ENCODE measurements around the gene YBEY. TPM values are rescaled to one million over a fixed set of nuclear protein-coding genes. Genes with fewer than 3 reads are reported as not detected.

YBEY gene
- total RNA-seq, 1 experiment from 2014 or later, result 38.2 TPM

DNA sequence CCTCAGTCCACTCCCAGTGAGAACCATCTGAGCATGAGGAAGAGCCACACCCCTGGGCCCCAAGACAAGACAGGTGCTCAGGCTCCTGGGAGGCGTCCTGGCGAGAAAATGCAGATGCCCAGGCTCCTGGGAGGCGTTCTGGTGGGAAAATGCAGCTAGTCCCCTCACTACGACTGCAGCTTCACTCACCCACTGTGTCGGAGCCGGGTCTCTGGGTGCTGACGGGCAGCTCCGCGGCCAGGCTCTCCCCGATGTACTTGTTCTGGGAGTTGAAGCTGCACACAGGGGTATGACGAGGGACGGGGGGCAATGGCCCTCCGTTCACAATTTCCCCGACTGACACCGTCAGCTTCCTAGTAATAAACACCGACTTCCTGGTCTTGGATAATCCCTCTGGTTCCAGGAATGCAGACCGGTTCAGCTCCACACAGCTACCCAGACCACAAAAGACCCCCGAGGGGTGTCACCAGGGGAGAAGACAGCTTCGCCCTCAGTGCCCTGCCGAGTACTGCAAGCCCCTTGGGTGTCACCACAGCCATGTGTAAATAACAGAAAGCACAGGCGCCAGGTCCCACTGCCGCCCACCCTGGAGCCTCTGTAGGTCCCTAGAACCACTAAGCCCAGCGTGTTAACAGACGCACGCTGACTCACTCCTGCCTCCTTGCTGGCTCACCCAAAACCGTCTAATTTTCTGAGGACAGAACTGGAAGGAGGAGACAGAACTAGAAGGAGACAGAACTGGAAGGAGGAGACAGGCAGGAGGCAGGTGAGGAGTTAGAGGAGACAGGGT lies 20.2 kb upstream of the YBEY start:
- Histone ChIP-seq H4K20me1 (ENCODE audit: low read length) (peaks cover 23% of the 10 kb centered on the region), H3K36me3 (ENCODE audit: low read depth, low read length) (peaks cover 65% of the 10 kb centered on the region), H3K4me2 (ENCODE audit: low read length) (no peak overlapping the region), H3K79me2 (ENCODE audit: low read length) (no peaks in the 10 kb centered on the region), H3K27ac (ENCODE audit: low read length) (no peak overlapping the region), H3K27me3 (ENCODE audit: low read length) (no peaks in the 10 kb centered on the region), H3K4me3 (ENCODE audit: low read length) (no peak overlapping the region), H3K9me3 (ENCODE audit: low read length) (no peaks in the 10 kb centered on the region), H2AFZ (ENCODE audit: low read length) (no peak overlapping the region), H3F3A (ENCODE audit: low read length, unreplicated experiment) (peaks cover 7% of the 10 kb centered on the region), H3K4me1 (ENCODE audit: insufficient read depth, low read length) (peaks cover 18% of the 10 kb centered on the region), H3K9ac (ENCODE audit: low read length) (no peak overlapping the region), H3K9me2 (replicated peaks; ENCODE audit: low read length) (no peaks in the 10 kb centered on the region)
- CTCF ChIA-PET, result no interaction called here
- intact Hi-C loops (cut with micrococcal nuclease), result loop anchor here (10.0 kb wide), 1 partner anchor 59 kb away; the partner anchor contains the start of genes C21orf58 and PCNT
- no peak for TF ChIP-seq EZH2 (IDR thresholded peaks at IDR 0.05; ENCODE audit: low read length, unreplicated experiment)
- TF ChIP-seq, protein P1, sequence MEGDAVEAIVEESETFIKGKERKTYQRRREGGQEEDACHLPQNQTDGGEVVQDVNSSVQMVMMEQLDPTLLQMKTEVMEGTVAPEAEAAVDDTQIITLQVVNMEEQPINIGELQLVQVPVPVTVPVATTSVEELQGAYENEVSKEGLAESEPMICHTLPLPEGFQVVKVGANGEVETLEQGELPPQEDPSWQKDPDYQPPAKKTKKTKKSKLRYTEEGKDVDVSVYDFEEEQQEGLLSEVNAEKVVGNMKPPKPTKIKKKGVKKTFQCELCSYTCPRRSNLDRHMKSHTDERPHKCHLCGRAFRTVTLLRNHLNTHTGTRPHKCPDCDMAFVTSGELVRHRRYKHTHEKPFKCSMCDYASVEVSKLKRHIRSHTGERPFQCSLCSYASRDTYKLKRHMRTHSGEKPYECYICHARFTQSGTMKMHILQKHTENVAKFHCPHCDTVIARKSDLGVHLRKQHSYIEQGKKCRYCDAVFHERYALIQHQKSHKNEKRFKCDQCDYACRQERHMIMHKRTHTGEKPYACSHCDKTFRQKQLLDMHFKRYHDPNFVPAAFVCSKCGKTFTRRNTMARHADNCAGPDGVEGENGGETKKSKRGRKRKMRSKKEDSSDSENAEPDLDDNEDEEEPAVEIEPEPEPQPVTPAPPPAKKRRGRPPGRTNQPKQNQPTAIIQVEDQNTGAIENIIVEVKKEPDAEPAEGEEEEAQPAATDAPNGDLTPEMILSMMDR (conservative IDR thresholded peaks at IDR 0.05; ENCODE audit: low read depth, low read length), result no peak
- TF ChIP-seq EZH2phosphoT487 (IDR thresholded peaks at IDR 0.05; ENCODE audit: borderline replicate concordance, low read length), result no peak
- no TSS peak for BruUV-seq (replicated peaks)
- no peak for DNase-seq
- no peak for ATAC-seq
- POLR2A ChIA-PET (ENCODE audit: unreplicated experiment), result no interaction called here

DNA sequence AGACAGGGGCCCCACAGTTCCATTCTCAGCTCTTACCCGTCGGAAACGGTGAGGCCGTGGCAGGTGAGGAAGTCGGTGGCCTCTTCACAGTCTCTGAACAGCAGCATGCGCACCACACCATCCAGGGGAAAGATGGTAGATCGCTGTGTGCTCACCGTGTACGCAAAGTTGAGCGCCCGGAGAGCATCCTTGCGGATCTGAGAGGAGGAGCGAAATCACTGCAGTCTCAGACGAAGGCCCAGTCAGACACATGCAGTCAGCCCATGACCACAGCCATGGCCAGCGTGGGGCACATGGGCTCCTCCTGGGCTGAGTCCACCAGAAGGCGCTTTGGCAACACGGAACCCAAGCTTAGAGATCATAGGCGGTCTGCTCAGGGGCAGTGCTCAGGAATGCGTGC lies 19.2 kb upstream of the YBEY start:
- peaks cover 18% of the 10 kb centered on the region for H3K4me1 ChIP-seq (ENCODE audit: insufficient read depth, low read length)
- DNase-seq, result no peak
- peaks cover 57% of the 10 kb centered on the region for H3K36me3 ChIP-seq (ENCODE audit: low read depth, low read length)
- H4K20me1 ChIP-seq (ENCODE audit: low read length), result peaks cover 23% of the 10 kb centered on the region
- no peaks in the 10 kb centered on the region for H3K79me2 ChIP-seq (ENCODE audit: low read length)
- no peak overlapping the region for H3K4me2 ChIP-seq (ENCODE audit: low read length)
- BruUV-seq (replicated peaks), result no TSS peak
- TF ChIP-seq EZH2phosphoT487 (IDR thresholded peaks at IDR 0.05; ENCODE audit: borderline replicate concordance, low read length) (no peak), EZH2 (IDR thresholded peaks at IDR 0.05; ENCODE audit: low read length, unreplicated experiment) (no peak)
- TF ChIP-seq, protein P1 (conservative IDR thresholded peaks at IDR 0.05; ENCODE audit: low read depth, low read length), result no peak
- H3K9me3 ChIP-seq (ENCODE audit: low read length), result no peaks in the 10 kb centered on the region
- no peak overlapping the region for H3K27ac ChIP-seq (ENCODE audit: low read length)
- ChIA-PET POLR2A (ENCODE audit: unreplicated experiment) (no interaction called here), CTCF (no interaction called here)
- H3K9me2 ChIP-seq (replicated peaks; ENCODE audit: low read length), result no peaks in the 10 kb centered on the region
- H3F3A ChIP-seq (ENCODE audit: low read length, unreplicated experiment), result peaks cover 7% of the 10 kb centered on the region
- no peak overlapping the region for H3K9ac ChIP-seq (ENCODE audit: low read length)
- no peak for ATAC-seq
- H3K4me3 ChIP-seq (ENCODE audit: low read length), result no peak overlapping the region
- H3K27me3 ChIP-seq (ENCODE audit: low read length), result no peaks in the 10 kb centered on the region
- no peak overlapping the region for H2AFZ ChIP-seq (ENCODE audit: low read length)
- intact Hi-C loops (cut with micrococcal nuclease), result loop anchor here (10.0 kb wide), 1 partner anchor 58 kb away; the partner anchor contains the start of genes C21orf58 and PCNT

- ATAC-seq, result no peak
- H3K9me3 ChIP-seq (ENCODE audit: low read length), result no peaks in the 10 kb centered on the region
- CTCF ChIA-PET, result no interaction called here
These were observed 17.8 kb upstream of the YBEY start for GRCh38 chr21:46268371-46268770.

More at GRCh38 chr21:46268371-46268770, 17.8 kb upstream of the YBEY start:
- H3K4me3 ChIP-seq (ENCODE audit: low read length), result no peak overlapping the region
- no peak overlapping the region for H2AFZ ChIP-seq (ENCODE audit: low read length)
- peaks cover 18% of the 10 kb centered on the region for H3K4me1 ChIP-seq (ENCODE audit: insufficient read depth, low read length)
- H3K9me2 ChIP-seq (replicated peaks; ENCODE audit: low read length), result no peaks in the 10 kb centered on the region
- H3K9ac ChIP-seq (ENCODE audit: low read length), result no peak overlapping the region
- H3K27me3 ChIP-seq (ENCODE audit: low read length), result no peaks in the 10 kb centered on the region
- intact Hi-C loops (cut with micrococcal nuclease), result loop anchor here (10.0 kb wide), 1 partner anchor 56 kb away; the partner anchor contains the start of genes C21orf58 and PCNT
- peaks cover 65% of the 10 kb centered on the region for H3K36me3 ChIP-seq (ENCODE audit: low read depth, low read length)
- no peaks in the 10 kb centered on the region for H3K79me2 ChIP-seq (ENCODE audit: low read length)
- POLR2A ChIA-PET (ENCODE audit: unreplicated experiment), result no interaction called here
- no peak for TF ChIP-seq EZH2phosphoT487 (IDR thresholded peaks at IDR 0.05; ENCODE audit: borderline replicate concordance, low read length)
- TF ChIP-seq EZH2 (IDR thresholded peaks at IDR 0.05; ENCODE audit: low read length, unreplicated experiment), result no peak
- TF ChIP-seq, protein P1 (conservative IDR thresholded peaks at IDR 0.05; ENCODE audit: low read depth, low read length), result no peak
- BruUV-seq (replicated peaks), result no TSS peak
- DNase-seq, result no peak
- no peak overlapping the region for H3K27ac ChIP-seq (ENCODE audit: low read length)
- H3F3A ChIP-seq (ENCODE audit: low read length, unreplicated experiment), result peaks cover 7% of the 10 kb centered on the region
- H4K20me1 ChIP-seq (ENCODE audit: low read length), result peaks cover 23% of the 10 kb centered on the region
- no peak overlapping the region for H3K4me2 ChIP-seq (ENCODE audit: low read length)

Measured in PC-3 (cell line).